Stimulated activated CD8-positive, alpha-beta memory T cell treated with anti-CD3 and anti-CD28 coated beads, Interleukin-2, amount 100 ng/mL, for 48 hours (primary cell): ENCODE measurements around the gene FXYD4.

Experiments
- DNase-seq, 2 donors: peaks; one replicate each; pipeline ENCODE4 v3.0.0-alpha.2; 2020; ENCODE audit warnings: low read depth in 2 of 2

The FXYD4 gene

GRCh38 chr10:43395571-43396060 lies 24.2 kb downstream of the FXYD4 start:
- DNase-seq: no peak

DNA sequence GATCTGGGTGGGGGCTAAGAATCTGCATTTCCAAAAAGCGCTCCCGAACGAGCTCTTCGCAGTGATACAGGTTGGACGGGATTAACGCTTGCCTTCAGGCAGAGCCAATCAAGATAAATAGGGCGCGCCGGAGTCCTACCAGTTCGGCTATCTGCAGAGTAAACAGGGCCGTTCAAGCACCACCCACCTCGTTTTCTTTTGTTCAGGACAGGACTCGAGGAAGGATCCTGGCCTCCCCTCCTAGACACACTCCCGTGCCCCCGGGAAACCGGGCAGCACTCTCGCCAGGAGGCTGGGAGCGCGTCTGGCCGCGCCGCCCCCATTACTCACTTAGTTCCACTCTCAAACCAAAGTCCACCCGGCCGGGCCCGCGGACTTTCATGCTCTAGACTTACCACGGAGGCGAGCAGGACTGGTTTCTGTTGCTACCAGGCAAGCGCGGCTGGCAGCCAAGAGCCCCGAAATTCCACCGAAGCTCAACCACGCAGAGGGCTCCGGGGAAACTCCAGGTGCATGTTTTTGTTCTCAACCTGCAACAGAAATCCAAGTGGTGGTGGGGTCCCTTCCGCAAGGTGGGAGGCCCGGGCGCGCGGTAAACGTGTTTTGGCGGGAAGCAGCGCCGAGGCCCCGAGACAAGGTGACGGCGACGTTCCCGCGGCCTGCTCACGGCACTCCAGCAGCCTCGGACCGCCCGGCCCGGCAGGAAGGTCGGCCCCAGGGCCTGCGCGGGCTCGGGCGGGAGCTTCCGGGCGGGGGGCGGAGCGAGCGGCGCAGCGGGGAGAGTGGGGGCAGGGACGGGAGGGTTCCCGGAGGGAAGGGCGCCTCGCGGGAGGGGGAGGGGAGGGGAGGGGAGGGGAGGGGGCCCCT lies 24.9 kb downstream of the FXYD4 start:
- DNase-seq: peak; percentile 77 to 78

DNA sequence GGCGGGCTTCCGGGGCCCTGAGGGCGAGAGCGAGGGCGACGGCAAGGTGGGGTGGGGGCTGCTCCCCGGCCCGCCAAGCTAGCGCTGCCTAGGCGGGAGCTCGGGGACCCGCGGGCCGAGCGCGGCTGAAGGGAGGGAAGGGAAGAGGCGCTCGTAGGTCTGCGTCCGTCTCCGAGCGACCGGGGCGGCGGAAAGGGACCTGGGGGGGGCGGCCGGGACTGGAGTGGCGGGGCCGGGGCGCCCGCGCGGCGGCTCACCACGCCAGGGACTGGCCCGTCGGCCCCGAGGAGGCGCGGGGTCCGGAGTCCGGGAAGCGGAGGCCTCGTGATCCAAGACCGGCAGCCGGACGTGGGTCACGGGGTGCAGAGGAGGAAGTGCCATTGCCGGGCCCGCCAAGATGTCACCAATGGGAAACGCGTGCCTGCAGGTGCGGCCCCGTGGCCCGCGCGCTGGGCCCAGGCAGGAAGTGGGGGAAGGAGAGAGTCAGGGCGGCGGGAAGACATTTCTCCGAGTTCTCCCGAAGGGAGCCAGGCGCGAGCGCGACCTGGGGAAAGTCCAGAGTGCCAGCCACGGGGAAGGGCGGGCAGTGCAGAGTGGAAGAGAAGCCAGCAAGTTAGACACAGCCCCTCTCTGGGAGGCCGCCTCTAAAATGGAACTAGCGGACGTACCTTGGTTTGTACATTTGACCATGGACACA lies 25.6 kb downstream of the FXYD4 start:
- peak; percentile 78 to 79 for DNase-seq

DNA sequence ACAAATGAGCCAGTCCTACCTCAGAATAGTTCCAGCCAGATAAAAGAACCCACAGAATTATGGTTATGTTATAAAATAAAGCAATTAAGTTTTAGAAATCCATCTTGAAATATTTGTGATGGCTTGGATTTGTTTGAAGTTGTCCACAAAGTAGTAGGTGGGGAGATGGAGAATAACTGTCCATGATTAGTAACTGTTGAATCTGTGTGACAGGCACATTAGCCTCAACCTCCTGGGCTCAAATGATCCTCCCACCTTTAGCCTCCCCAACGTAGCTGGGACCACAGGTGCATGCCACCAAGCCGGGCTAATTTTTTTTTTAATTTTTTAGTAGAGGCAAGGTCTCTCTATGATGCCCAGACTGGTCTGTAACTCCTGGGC lies 27.5 kb downstream of the FXYD4 start:
- DNase-seq: no peak

DNA sequence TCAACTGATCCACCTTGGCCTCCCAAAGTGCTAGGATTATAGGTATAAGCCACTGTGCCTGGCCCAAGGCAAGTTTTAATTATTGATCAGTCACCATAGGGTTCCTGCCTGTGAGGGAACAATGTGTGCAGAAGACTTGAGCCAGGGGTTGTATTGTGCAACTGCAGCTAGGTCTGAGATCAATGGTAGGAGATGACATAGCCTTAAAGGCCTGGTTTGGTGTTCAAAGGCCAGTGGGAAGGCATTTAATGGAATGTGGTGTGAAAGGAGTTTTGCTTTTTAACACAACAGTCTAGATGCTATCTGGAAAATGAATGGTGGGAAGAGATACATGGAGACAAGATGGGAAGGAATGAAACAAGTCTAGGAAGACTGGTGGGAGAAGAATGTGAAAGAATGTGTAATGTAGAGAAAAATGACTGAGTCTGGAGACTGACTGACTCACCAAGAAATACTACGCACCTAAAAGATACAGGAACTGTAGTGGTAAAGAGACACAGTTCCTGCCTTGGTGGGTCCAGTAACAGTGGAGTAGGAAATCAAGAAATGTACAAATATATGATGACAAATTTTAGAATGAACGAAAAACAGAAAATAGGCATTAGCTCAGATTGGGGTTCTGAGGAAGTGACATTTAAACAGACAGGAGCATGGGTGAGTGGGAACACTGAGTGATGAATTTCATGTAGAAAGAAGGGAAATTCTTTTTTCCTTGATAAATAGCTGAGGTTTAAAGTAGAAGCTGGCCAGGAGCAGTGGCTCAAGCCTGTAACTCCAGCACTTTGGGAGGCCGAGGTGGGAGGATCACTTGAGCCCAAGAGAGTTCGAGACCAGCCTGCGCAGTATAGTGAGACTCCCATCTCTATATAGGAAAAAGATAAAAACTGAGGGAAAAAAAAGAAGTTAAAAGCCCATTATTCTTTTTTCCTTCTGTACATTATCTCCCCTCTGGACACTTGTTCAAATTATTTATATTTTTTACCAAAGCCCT lies 28.2 kb downstream of the FXYD4 start:
- DNase-seq: no peak

DNA sequence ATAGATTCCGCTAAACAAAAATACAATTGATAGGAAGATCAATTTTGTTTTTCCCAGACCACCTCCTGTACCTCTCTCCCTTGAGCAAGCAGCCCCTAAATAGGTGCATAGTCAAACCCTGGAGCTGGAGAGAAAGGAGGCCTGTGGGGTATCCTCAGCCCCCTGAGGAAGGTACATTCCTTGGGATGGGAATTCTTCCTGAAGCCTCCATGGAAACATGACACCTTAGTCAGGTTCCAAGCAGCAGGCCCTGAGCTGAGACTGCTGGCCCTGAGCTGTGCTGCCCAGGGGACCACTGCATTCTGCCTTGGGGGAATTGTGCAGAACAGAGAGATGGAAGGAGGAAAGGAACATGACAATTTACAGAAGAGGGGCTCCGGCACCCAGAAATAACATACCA lies 30.2 kb downstream of the FXYD4 start:
- DNase-seq: no peak

- no peak for DNase-seq
Measured at GRCh38 chr10:43402176-43402575, 30.7 kb downstream of the FXYD4 start.

DNA sequence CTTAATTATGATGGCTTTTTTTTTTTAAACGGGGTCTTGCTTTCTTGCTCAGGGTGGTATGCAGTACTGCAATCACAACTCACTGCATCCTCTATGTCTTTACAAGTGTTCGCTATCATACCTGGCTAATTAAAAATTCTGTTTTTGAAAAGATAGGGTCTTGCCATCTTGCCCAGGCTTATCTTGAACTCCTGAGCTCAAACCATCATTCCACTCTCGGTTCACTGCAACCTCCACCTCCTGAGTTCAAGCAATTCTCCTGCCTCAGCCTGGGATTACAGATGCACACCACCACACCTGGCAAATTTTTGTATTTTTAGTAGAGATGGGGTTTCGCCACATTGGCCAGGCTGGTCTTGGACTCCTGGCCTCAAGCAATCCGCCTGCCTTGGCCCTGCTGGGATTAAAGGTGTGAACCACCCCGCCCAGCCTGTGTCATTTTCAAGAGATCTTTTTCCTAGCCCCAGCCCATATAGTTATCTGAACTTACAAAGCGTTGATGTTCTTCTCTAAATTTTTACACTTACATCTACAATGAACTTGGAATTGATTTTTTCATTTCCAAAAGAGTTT lies 31.5 kb downstream of the FXYD4 start:
- DNase-seq: no peak

GRCh38 chr10:43403911-43404703 lies 32.7 kb downstream of the FXYD4 start:
- no peak for DNase-seq

- DNase-seq: no peak
Measured at GRCh38 chr10:43404704-43405084, 33.3 kb downstream of the FXYD4 start.

GRCh38 chr10:43407148-43407575 lies 35.7 kb downstream of the FXYD4 start:
- DNase-seq: peak; percentile 45 to 51

DNA sequence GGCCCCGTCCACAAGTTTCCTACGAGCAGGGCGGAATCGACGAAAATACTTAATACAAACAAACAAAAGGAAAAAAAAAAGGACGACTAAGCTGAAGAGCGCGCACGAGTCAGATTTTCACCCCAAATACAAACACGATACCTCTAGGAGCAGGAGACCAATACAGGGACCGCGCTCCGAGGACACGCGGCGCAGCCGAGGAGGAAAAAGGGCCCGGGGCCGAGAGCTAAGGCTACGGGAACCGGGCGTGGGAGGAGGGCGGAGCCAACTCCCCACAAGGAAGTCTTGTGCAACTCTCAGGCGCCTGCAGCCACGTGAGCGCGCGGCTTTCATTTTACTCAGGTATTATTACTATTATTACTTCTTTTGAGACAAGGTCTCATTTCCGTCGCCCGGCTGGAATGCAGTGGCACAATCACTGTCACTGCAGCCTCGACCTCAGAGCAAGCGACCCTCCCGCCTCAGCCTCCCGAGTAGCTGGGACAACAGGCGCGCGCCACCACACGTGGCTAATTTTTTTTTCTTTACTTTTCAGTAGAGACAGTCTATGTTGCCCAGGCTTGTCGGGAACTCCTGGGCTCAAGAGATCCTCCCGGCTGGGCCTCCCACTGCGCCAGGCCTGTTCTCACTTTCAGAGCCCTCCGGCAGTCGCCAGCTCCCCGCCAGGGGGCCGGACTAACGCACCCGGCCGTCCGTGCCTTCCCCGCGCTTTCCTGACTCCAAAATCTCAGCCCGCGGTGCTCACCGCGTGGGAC lies 36.3 kb downstream of the FXYD4 start:
- DNase-seq: peak; percentile 83 to 89

GRCh38 chr10:43408331-43408709 lies 36.9 kb downstream of the FXYD4 start:
- no peak for DNase-seq

DNA sequence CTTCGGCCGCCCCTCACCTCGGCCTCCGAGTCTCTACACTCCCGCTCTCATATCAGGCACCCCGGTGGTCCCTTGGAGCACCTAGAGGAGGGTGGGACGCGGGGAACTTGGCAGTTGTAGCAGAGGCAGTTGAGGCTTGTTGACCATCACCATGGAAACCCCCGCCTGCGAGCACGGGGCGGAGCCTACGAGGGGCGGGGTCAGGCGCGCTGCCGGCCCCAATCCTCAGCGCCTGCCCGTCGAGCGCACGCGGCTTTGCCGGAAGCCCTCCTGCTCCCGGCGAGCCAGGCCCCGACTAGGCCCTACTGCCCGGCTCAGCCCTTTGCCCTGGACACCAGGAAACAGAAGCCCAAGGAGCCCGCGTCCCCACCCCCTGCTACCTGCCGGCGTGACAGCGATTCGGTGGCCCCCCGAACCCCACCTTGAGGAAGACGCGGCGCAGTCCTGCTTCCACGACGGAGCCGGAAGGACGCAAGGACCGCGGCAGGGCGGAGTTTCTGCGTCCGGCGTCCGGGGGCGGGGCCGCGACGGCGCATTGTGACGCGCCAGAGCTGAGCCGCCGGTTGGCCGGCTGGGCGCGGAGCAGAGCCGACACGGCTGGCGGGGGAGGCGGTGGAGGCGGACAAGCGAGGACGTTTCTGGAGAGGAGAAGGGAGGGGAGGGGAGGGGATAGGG lies 37.4 kb downstream of the FXYD4 start, which contains the start of gene HNRNPF:
Gene HNRNPF, minus strand, starts transcription at position 477 of the 675 bp plus-strand sequence. CDS start 21,302 bp downstream, outside the sequence.
- peak; percentile 90 to 94 for DNase-seq

DNA sequence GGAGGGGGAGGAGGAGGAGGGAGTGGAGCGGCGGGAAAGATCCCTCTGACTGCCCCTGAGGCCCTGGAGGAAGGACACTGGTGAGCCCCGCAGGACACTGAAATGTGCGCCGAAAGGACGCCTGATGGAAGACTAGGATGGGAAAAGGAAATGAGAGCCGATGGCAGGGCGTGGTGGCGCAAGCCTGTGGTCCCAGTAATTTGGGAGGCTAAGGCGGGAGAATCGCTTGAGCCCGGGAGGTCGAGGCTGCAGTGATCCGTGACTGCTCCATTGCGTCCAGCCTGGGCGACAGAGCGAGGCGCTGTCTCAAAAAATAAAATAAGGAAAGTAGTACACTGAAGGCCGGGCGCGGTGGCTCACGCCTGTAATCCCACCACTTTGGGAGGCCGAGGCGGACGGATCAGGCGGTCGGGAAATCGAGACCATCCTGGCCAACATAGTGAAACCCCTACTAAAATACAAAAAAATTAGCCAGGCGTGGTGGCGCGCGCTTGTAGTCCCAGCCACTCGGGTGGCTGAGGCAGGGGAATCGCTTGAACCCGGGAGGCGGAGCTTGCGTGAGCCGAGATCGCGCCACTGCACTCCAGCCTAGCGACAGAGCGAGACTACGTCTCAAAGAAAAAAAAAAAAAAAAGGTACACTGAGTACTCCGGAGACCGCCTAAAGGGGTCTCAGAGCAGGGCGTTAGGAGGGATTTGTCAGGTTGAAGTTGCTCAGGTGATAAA lies 38.1 kb downstream of the FXYD4 start:
- peak in 1 of 2 donors; percentile 65 for DNase-seq

GRCh38 chr10:43410345-43410744 lies 38.9 kb downstream of the FXYD4 start:
- DNase-seq: no peak

DNA sequence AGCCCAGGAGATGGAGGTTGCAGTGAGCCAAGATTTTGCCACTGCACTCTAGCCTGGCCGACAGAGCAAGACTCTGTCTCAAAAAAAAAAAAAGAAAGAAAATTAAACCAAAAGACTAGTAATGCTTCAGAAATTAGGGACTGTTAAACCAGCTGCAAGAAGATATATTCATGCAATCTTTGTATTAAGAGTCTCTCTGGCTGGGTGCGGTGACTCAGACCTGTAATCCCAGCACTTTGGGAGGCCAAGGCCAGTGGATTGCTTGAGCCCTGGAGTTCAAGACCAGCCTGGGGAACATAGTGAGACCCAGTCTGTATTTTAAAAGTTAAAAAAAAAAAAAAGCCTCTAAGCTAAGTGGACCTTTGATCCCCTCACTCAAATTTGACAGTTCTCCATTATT lies 40.1 kb downstream of the FXYD4 start:
- no peak for DNase-seq

DNA sequence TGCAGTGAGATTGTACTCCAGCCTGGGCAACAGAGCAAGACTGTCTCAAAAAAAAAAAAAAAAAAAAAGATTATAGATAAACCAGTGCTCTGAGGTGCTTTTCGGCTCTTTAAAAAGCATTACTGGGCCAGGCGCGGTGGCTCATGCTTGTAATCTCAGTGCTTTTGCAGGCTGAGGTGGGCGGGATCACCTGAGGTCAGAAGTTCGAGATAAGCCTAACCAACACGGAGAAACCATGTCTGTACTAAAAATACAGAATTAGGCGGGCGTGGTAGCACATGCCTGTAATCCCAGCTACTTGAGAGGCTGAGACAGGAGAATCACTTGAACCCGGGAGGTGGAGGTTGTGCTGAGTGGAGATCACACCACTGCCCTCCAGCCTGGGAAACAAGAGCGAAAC lies 44.1 kb downstream of the FXYD4 start:
- DNase-seq: no peak
